ENCODE results near the gene MRPS31. TPM values are rescaled to one million over a fixed set of nuclear protein-coding genes. Genes with fewer than 3 reads are reported as not detected.

The MRPS31 gene
- total and polyA plus RNA-seq, 4 donors, result 17.0 to 43.6 (median 25.7) TPM

- no peaks in the 10 kb centered on the region for H3K36me3 ChIP-seq (ENCODE audit: control insufficient read depth in 4 of 4, insufficient read depth in 4 of 4, low read length in 4 of 4)
- no peak for DNase-seq
- H3K4me3 ChIP-seq, result no peak overlapping the region
- no peaks in the 10 kb centered on the region for H3K27me3 ChIP-seq (ENCODE audit: control insufficient read depth in 3 of 3, insufficient read depth in 3 of 3, low read length in 2 of 3)
- H3K27ac ChIP-seq (ENCODE audit: low read depth in 1 of 2, low read length in 1 of 2), result no peak overlapping the region
- H3K9me3 ChIP-seq (ENCODE audit: control insufficient read depth in 4 of 4, insufficient read depth in 3 of 4, low read length in 3 of 4), result no peaks in the 10 kb centered on the region
- ATAC-seq (ENCODE audit: insufficient read depth, low FRiP score), result no peak
- H3K4me1 ChIP-seq (ENCODE audit: control insufficient read depth in 5 of 5, insufficient read depth in 5 of 5, low read length in 5 of 5), result no peaks in the 10 kb centered on the region
- no peak for TF ChIP-seq CTCF (IDR thresholded peaks at IDR 0.05; ENCODE audit: control extremely low read depth, extremely low read depth)
- 92 to 95% methylated on average over 4 of the region's 4 CpGs for WGBS, 2 donors
- no peak overlapping the region for H3K9ac ChIP-seq (ENCODE audit: insufficient read depth in 1 of 2, low read length in 2 of 2)
Observed at GRCh38 chr13:40694426-40694825, 76.6 kb downstream of the MRPS31 start.

GRCh38 chr13:40692946-40693345, 78.0 kb downstream of the MRPS31 start:
- Histone ChIP-seq H3K9ac (ENCODE audit: insufficient read depth in 1 of 2, low read length in 2 of 2) (no peak overlapping the region), H3K4me3 (no peak overlapping the region), H3K27ac (ENCODE audit: low read depth in 1 of 2, low read length in 1 of 2) (no peak overlapping the region), H3K4me1 (ENCODE audit: control insufficient read depth in 5 of 5, insufficient read depth in 5 of 5, low read length in 5 of 5) (no peaks in the 10 kb centered on the region), H3K9me3 (ENCODE audit: control insufficient read depth in 4 of 4, insufficient read depth in 3 of 4, low read length in 3 of 4) (no peaks in the 10 kb centered on the region), H3K27me3 (ENCODE audit: control insufficient read depth in 3 of 3, insufficient read depth in 3 of 3, low read length in 2 of 3) (no peaks in the 10 kb centered on the region), H3K36me3 (ENCODE audit: control insufficient read depth in 4 of 4, insufficient read depth in 4 of 4, low read length in 4 of 4) (no peaks in the 10 kb centered on the region)
- no peak for TF ChIP-seq CTCF (IDR thresholded peaks at IDR 0.05; ENCODE audit: control extremely low read depth, extremely low read depth)
- WGBS, 2 donors, result 61 to 62% methylated on average over 2 of the region's 2 CpGs
- DNase-seq, result no peak
- no peak for ATAC-seq (ENCODE audit: insufficient read depth, low FRiP score)

- WGBS, 2 donors, result 71 to 81% methylated on average over 3 of the region's 3 CpGs
Observed at GRCh38 chr13:40688781-40689180, 82.2 kb downstream of the MRPS31 start.

More at GRCh38 chr13:40688781-40689180, 82.2 kb downstream of the MRPS31 start:
- DNase-seq (no peak), ATAC-seq (ENCODE audit: insufficient read depth, low FRiP score) (no peak)
- H3K27me3 ChIP-seq (ENCODE audit: control insufficient read depth in 3 of 3, insufficient read depth in 3 of 3, low read length in 2 of 3), result no peaks in the 10 kb centered on the region
- H3K4me3 ChIP-seq, result no peak overlapping the region
- TF ChIP-seq CTCF (IDR thresholded peaks at IDR 0.05; ENCODE audit: control extremely low read depth, extremely low read depth), result no peak
- H3K36me3 ChIP-seq (ENCODE audit: control insufficient read depth in 4 of 4, insufficient read depth in 4 of 4, low read length in 4 of 4), result no peaks in the 10 kb centered on the region
- no peak overlapping the region for H3K9ac ChIP-seq (ENCODE audit: insufficient read depth in 1 of 2, low read length in 2 of 2)
- H3K4me1 ChIP-seq (ENCODE audit: control insufficient read depth in 5 of 5, insufficient read depth in 5 of 5, low read length in 5 of 5), result no peaks in the 10 kb centered on the region
- no peaks in the 10 kb centered on the region for H3K9me3 ChIP-seq (ENCODE audit: control insufficient read depth in 4 of 4, insufficient read depth in 3 of 4, low read length in 3 of 4)
- H3K27ac ChIP-seq (ENCODE audit: low read depth in 1 of 2, low read length in 1 of 2), result no peak overlapping the region

All from lung (tissue), 12 donors.